ENCODE results near the gene KYNU.

KYNU gene

GRCh38 chr2:142966284-142966683 lies 88.8 kb downstream of the KYNU start:
- no peak for TF ChIP-seq CTCF (IDR thresholded peaks at IDR 0.05; ENCODE audit: low read depth, low read length)
- H3K4me3 ChIP-seq (ENCODE audit: low read depth, low read length) = no peak overlapping the region

- H3K4me3 ChIP-seq (ENCODE audit: low read depth, low read length) = no peak overlapping the region
- TF ChIP-seq CTCF (IDR thresholded peaks at IDR 0.05; ENCODE audit: low read depth, low read length) = no peak
These were observed 89.6 kb downstream of the KYNU start for GRCh38 chr2:142967060-142967459.

GRCh38 chr2:142973160-142973821 lies 95.8 kb downstream of the KYNU start:
- no peak for TF ChIP-seq CTCF (IDR thresholded peaks at IDR 0.05; ENCODE audit: low read depth, low read length)
- no peak overlapping the region for H3K4me3 ChIP-seq (ENCODE audit: low read depth, low read length)

- no peak overlapping the region for H3K4me3 ChIP-seq (ENCODE audit: low read depth, low read length)
- TF ChIP-seq CTCF (IDR thresholded peaks at IDR 0.05; ENCODE audit: low read depth, low read length) = no peak
These were observed 96.4 kb downstream of the KYNU start for GRCh38 chr2:142973822-142974207.

- no peak overlapping the region for H3K4me3 ChIP-seq (ENCODE audit: low read depth, low read length)
- no peak for TF ChIP-seq CTCF (IDR thresholded peaks at IDR 0.05; ENCODE audit: low read depth, low read length)
These were observed 97.0 kb downstream of the KYNU start for GRCh38 chr2:142974288-142975024.

GRCh38 chr2:142975239-142975638 lies 97.8 kb downstream of the KYNU start:
- H3K4me3 ChIP-seq (ENCODE audit: low read depth, low read length) = no peak overlapping the region

More at GRCh38 chr2:142975239-142975638, 97.8 kb downstream of the KYNU start:
- no peak for TF ChIP-seq CTCF (IDR thresholded peaks at IDR 0.05; ENCODE audit: low read depth, low read length)
